B cell (primary cell): ENCODE data around the gene ACTMAP. TPM values are rescaled to one million over a fixed set of nuclear protein-coding genes. Genes with fewer than 3 reads are reported as not detected.
A peak's percentile ranks its signal among the peaks of the same experiment; 100 is the strongest.

ENCODE experiments used
- ATAC-seq: fragments of 200-7000 bp; cut with Tn5 transposase; one replicate; pipeline ENCODE4 v1.10.0; 2021; ENCODE audit warnings: low read depth, mild to moderate bottlenecking, moderate number of reproducible peaks, moderate library complexity
- CTCF ChIA-PET: fragments of 350-600 bp; sonication (Branson Sonifier 250); formaldehyde crosslinking; loops from one replicate; lab custom pipeline; 2021; ENCODE audit warnings: antibody characterized with exemption, inconsistent platforms; lab: Charles Lee
- POLR2A ChIA-PET: fragments of 350-600 bp; sonication (Branson Sonifier 250); formaldehyde crosslinking; loops from one replicate; lab custom pipeline; 2021; ENCODE audit warnings: antibody characterized with exemption; lab: Charles Lee
- DNase-seq: peaks from one replicate; pipeline ENCODE4 v3.0.0; 2013
- H2AFZ ChIP-seq: 2 replicates; pipeline ENCODE4 v1.6.1; 2012; ENCODE audit warnings: mild to moderate bottlenecking, low read depth, low read length; ENCODE audit not compliant: insufficient read depth, poor library complexity, severe bottlenecking
- H3K27ac ChIP-seq, 2 donors: 1 replicate in 1 of 2; 2 replicates in 1 of 2; pipeline ENCODE4 v1.5.1; 2012 to 2013; ENCODE audit warnings: low read length in 2 of 2, mild to moderate bottlenecking in 2 of 2, moderate library complexity in 1 of 2
- H3K27me3 ChIP-seq, 4 experiments: fragments of 200-600 bp in 1 of 4; sonication (generic) in 1 of 4; replicated peaks in 1 of 4; 1 replicate in 2 of 4; 2 replicates in 2 of 4; pipeline versions ENCODE4 v1.6.1 to v1.7.0; 2013 to 2016; ENCODE audit warnings: low read length in 3 of 4, mild to moderate bottlenecking in 2 of 4, mixed read lengths in 1 of 4, moderate library complexity in 1 of 4; ENCODE audit not compliant: insufficient read depth in 4 of 4, control insufficient read depth in 3 of 4; ENCODE audit errors: control extremely low read depth in 1 of 4
- H3K36me3 ChIP-seq, 2 experiments: replicated peaks in 1 of 2; 1 replicate in 1 of 2; 2 replicates in 1 of 2; pipeline versions ENCODE4 v1.6.1 to v1.7.1; 2013; ENCODE audit warnings: low read length in 1 of 2; ENCODE audit not compliant: insufficient read depth in 2 of 2, control insufficient read depth in 1 of 2; ENCODE audit errors: control extremely low read depth in 1 of 2, extremely low read depth in 1 of 2
- H3K4me1 ChIP-seq, 2 donors: fragments of 200-600 bp in 1 of 2; sonication (generic) in 1 of 2; 1 replicate in 1 of 2; 2 replicates in 1 of 2; pipeline versions ENCODE4 v1.5.1 to v1.6.1; 2013 to 2017; ENCODE audit warnings: low read length in 2 of 2; ENCODE audit not compliant: control insufficient read depth in 2 of 2, insufficient read depth in 2 of 2
- H3K4me2 ChIP-seq: replicated peaks from 2 replicates; pipeline ENCODE3; 2012; ENCODE audit warnings: mild to moderate bottlenecking, low read depth, low read length; ENCODE audit not compliant: poor library complexity, severe bottlenecking
- H3K4me3 ChIP-seq, 5 experiments: fragments of 200-600 bp in 1 of 5; sonication (generic) in 1 of 5; 1 replicate in 3 of 5; 2 replicates in 2 of 5; pipeline versions ENCODE4 v1.5.1 to v1.7.0; 2011 to 2016; ENCODE audit warnings: low read length in 4 of 5, mild to moderate bottlenecking in 4 of 5, low read depth in 2 of 5, control low read depth in 1 of 5, moderate library complexity in 1 of 5; ENCODE audit not compliant: insufficient read depth in 1 of 5; ENCODE audit errors: control extremely low read depth in 1 of 5, extremely low read depth in 1 of 5
- H3K79me2 ChIP-seq: fragments of 200-600 bp; sonication (generic); one replicate; pipeline ENCODE4 v1.6.0; 2016; ENCODE audit warnings: low read length; ENCODE audit not compliant: control insufficient read depth, insufficient read depth
- H3K9ac ChIP-seq: fragments of 200-600 bp; sonication (generic); 2 replicates; pipeline ENCODE4 v1.6.1; 2017; ENCODE audit warnings: mild to moderate bottlenecking, low read length, moderate library complexity
- H3K9me3 ChIP-seq, 3 donors: one replicate each; pipeline versions ENCODE4 v1.6.1 to v1.7.1; 2013; ENCODE audit warnings: low read length in 2 of 3; ENCODE audit not compliant: control insufficient read depth in 2 of 3, insufficient read depth in 1 of 3; ENCODE audit errors: control extremely low read depth in 1 of 3
- H4K20me1 ChIP-seq: 2 replicates; pipeline ENCODE4 v1.6.0; 2012; ENCODE audit warnings: mild to moderate bottlenecking, low read length; ENCODE audit not compliant: insufficient read depth, control insufficient read depth, poor library complexity, severe bottlenecking
- H3K27ac Mint-ChIP-seq: one replicate; pipeline ENCODE4 v1.8.0; 2021; ENCODE audit warnings: mixed read lengths
- H3K27me3 Mint-ChIP-seq: one replicate; pipeline ENCODE4 v1.8.0; 2021; ENCODE audit warnings: mixed read lengths
- H3K4me1 Mint-ChIP-seq: one replicate; pipeline ENCODE4 v1.8.0; 2021; ENCODE audit warnings: mixed read lengths
- H3K4me3 Mint-ChIP-seq: one replicate; pipeline ENCODE4 v1.8.0; 2021; ENCODE audit warnings: mixed read lengths
- H3K9me3 Mint-ChIP-seq: one replicate; pipeline ENCODE4 v1.8.0; 2022; ENCODE audit warnings: mixed read lengths; ENCODE audit not compliant: insufficient read depth
- CTCF ChIP-seq: fragments of 200-600 bp; IDR thresholded peaks from one replicate; pipeline ENCODE4 v1.8.0; 2022; ENCODE audit warnings: antibody characterized with exemption, mild to moderate bottlenecking
- EZH2 ChIP-seq: IDR thresholded peaks from 2 replicates; pipeline ENCODE4 v1.6.1; 2012; ENCODE audit warnings: borderline replicate concordance, low read depth, mild to moderate bottlenecking, moderate library complexity, low read length; ENCODE audit not compliant: insufficient read depth, poor library complexity, severe bottlenecking
- WGBS: methylation state at CpG from one replicate; pipeline ENCODE4 v1.1.5; 2013; ENCODE audit warnings: missing lambda C conversion rate; ENCODE audit not compliant: insufficient coverage; 5-methylcytosine and 5-hydroxymethylcytosine counted together
- intact Hi-C: fragments of 100-400 bp; cut with micrococcal nuclease; formaldehyde crosslinking; loops from one replicate; pipeline ENCODE4 v1.10.0; 2022
- polyA plus RNA-seq: library from polyadenylated mRNA; depleted of rRNA; stranded (reverse); fragments of >200 nt; gene quantifications from 2 replicates; pipeline ENCODE4 v1.2.3, GENCODE V29; 2012
- total RNA-seq, 2 donors: library from RNA; stranded (reverse); fragments of 120-200 nt in 1 of 2; gene quantifications; 1 replicate in 1 of 2; 2 replicates in 1 of 2; pipeline versions ENCODE4 v1.2.3 to v1.2.4, GENCODE V29; 2013 to 2022

The ACTMAP gene
- total and polyA plus RNA-seq, 2 donors (not counting 1 experiment from before 2014, with no cell fraction given): 7.7 to 10.2 TPM

GRCh38 chr19:40797166-40797962 lies 47.1 kb upstream of the ACTMAP start:
- H3K27ac Mint-ChIP-seq: peak overlapping the region; percentile 98
- peak overlapping the region; percentile 73 for H3K4me3 Mint-ChIP-seq
- intact Hi-C loops: loop anchor here (5.0 kb wide), 1 partner anchor 185 kb away; no protein-coding TSS in a partner anchor
- no peaks in the 10 kb centered on the region for H3K9me3 Mint-ChIP-seq
- Histone ChIP-seq H3K36me3 (peaks cover 0 to 36% of the 10 kb centered on the region in 2 experiments), H3K4me3 (peak overlapping the region in 3 of 5 experiments; percentile 61 to 82 (median 67)), H4K20me1 (peaks cover 27% of the 10 kb centered on the region), H3K4me2 (peak overlapping the region; percentile 82), H3K9me3 (no peaks in the 10 kb centered on the region), H2AFZ (peak overlapping the region; percentile 76), H3K27ac (peak overlapping the region; percentile 85 to 90), H3K4me1 (peaks cover 42 to 46% of the 10 kb centered on the region in 2 donors), H3K27me3 (no peaks in the 10 kb centered on the region), H3K79me2 (peaks cover 40% of the 10 kb centered on the region), H3K9ac (peak overlapping the region; percentile 79)
- no peak for DNase-seq
- ChIA-PET CTCF (interaction anchor here (0.7 to 4.9 kb wide), 7 partner anchors 11 to 135 kb away, joined by 3 to 48 read pairs (median 7); partner anchors contain the start of genes COQ8B, ITPKC and RAB4B), POLR2A (interaction anchor here (1.1 to 3.1 kb wide), 8 partner anchors 10 to 134 kb away, joined by 4 to 68 read pairs (median 6); partner anchors contain the start of genes ACTMAP, RAB4B and SNRPA)
- no peak for ATAC-seq
- no peaks in the 10 kb centered on the region for H3K27me3 Mint-ChIP-seq
- WGBS: over 99% methylated on average over 9 of the region's 14 CpGs
- peaks cover 47% of the 10 kb centered on the region for H3K4me1 Mint-ChIP-seq
- TF ChIP-seq EZH2: no peak
- no peak for TF ChIP-seq CTCF
